A673 (cell line): ENCODE results near the gene SDK1. TPM values are rescaled to one million over a fixed set of nuclear protein-coding genes. Genes with fewer than 3 reads are reported as not detected.
A peak's percentile ranks its signal among the peaks of the same experiment; 100 is the strongest.

Experiments used
- Bru-seq: library from RNA; stranded (reverse); fragments of 400-500 nt; gene quantifications from one replicate; lab custom pipeline; 2021; lab: Mats Ljungman, UMichigan
- BruChase-seq, 2 experiments: library from RNA; stranded (reverse); fragments of 400-500 nt; gene quantifications; one replicate each; lab custom pipeline; 2021; lab: Mats Ljungman, UMichigan
- BruUV-seq: library from RNA; stranded (reverse); fragments of 400-500 nt; replicated peaks from 2 replicates; lab custom pipeline; 2021; lab: Mats Ljungman, UMichigan
- CTCF ChIA-PET: fragments of 300-600 bp; sonication (Branson Sonifier 250); formaldehyde crosslinking; loops from one replicate; lab custom pipeline; 2022; ENCODE audit warnings: antibody characterized with exemption; lab: Charles Lee
- POLR2A ChIA-PET: fragments of 300-600 bp; sonication (Branson Sonifier 250); formaldehyde crosslinking; loops from one replicate; lab custom pipeline; 2022; ENCODE audit warnings: antibody characterized with exemption; ENCODE audit not compliant: low non-redundant PET; lab: Charles Lee
- DNase-seq: peaks from one replicate; pipeline ENCODE4 v3.0.0-alpha.2; 2015; ENCODE audit warnings: low spot score
- H3K27ac ChIP-seq: fragments of 200-600 bp; sonication (generic); 2 replicates; pipeline ENCODE4 v1.5.1; 2016; ENCODE audit warnings: mixed run types, low read depth, mild to moderate bottlenecking, mixed read lengths, antibody characterized with exemption, low read length; ENCODE audit not compliant: poor library complexity, severe bottlenecking
- H3K27me3 ChIP-seq: fragments of 200-600 bp; sonication (generic); replicated peaks from 2 replicates; pipeline ENCODE4 v1.6.1; 2017; ENCODE audit warnings: mixed run types, low read depth, mild to moderate bottlenecking, mixed read lengths, antibody characterized with exemption, low read length; ENCODE audit not compliant: insufficient read depth, poor library complexity
- H3K36me3 ChIP-seq: fragments of 200-600 bp; sonication (generic); 2 replicates; pipeline ENCODE4 v1.6.1; 2016; ENCODE audit warnings: mixed run types, mild to moderate bottlenecking, mixed read lengths, antibody characterized with exemption, low read length; ENCODE audit not compliant: insufficient read depth, poor library complexity, severe bottlenecking
- H3K4me1 ChIP-seq: fragments of 200-600 bp; sonication (generic); 2 replicates; pipeline ENCODE4 v1.6.1; 2017; ENCODE audit warnings: mixed run types, mild to moderate bottlenecking, mixed read lengths, antibody characterized with exemption, low read length; ENCODE audit not compliant: insufficient read depth, poor library complexity, severe bottlenecking
- H3K4me3 ChIP-seq: fragments of 200-600 bp; sonication (generic); 2 replicates; pipeline ENCODE4 v1.5.1; 2016; ENCODE audit warnings: low read depth, mixed run types, mild to moderate bottlenecking, mixed read lengths, low read length; ENCODE audit not compliant: poor library complexity, severe bottlenecking
- H3K9me3 ChIP-seq: fragments of 200-600 bp; sonication (generic); 2 replicates; pipeline ENCODE4 v1.6.1; 2016; ENCODE audit warnings: mixed run types, low read depth, mild to moderate bottlenecking, mixed read lengths, antibody characterized with exemption, low read length; ENCODE audit not compliant: poor library complexity, severe bottlenecking
- EZH2 ChIP-seq: fragments of 200-600 bp; sonication (generic); IDR thresholded peaks from 2 replicates; pipeline ENCODE4 v1.6.1; 2017; ENCODE audit warnings: borderline replicate concordance, low read depth, mild to moderate bottlenecking, mixed read lengths, antibody characterized with exemption, low read length; ENCODE audit not compliant: poor library complexity, severe bottlenecking
- intact Hi-C: fragments of 100-400 bp; cut with micrococcal nuclease; formaldehyde crosslinking; loops from one replicate; pipeline ENCODE4 v1.10.0; 2022; ENCODE audit not compliant: unreplicated experiment
- long read RNA-seq: library from polyadenylated mRNA; stranded (forward); transcript quantifications from one replicate; pipeline ENCODE4 v2.0.0, GENCODE V29; 2022
- total RNA-seq: library from RNA; stranded (reverse); gene quantifications from 2 replicates; pipeline ENCODE4 v1.2.3, GENCODE V29; 2021
- TF ChIP-seq, protein P1 (sequence below): fragments of 300-800, 200-600 bp; sonication (generic); conservative IDR thresholded peaks from 2 replicates; pipeline ENCODE4 v1.5.1; 2017; ENCODE audit warnings: low read depth, mild to moderate bottlenecking, antibody characterized with exemption, low read length, moderate library complexity, mixed read lengths

The SDK1 gene, protein sequence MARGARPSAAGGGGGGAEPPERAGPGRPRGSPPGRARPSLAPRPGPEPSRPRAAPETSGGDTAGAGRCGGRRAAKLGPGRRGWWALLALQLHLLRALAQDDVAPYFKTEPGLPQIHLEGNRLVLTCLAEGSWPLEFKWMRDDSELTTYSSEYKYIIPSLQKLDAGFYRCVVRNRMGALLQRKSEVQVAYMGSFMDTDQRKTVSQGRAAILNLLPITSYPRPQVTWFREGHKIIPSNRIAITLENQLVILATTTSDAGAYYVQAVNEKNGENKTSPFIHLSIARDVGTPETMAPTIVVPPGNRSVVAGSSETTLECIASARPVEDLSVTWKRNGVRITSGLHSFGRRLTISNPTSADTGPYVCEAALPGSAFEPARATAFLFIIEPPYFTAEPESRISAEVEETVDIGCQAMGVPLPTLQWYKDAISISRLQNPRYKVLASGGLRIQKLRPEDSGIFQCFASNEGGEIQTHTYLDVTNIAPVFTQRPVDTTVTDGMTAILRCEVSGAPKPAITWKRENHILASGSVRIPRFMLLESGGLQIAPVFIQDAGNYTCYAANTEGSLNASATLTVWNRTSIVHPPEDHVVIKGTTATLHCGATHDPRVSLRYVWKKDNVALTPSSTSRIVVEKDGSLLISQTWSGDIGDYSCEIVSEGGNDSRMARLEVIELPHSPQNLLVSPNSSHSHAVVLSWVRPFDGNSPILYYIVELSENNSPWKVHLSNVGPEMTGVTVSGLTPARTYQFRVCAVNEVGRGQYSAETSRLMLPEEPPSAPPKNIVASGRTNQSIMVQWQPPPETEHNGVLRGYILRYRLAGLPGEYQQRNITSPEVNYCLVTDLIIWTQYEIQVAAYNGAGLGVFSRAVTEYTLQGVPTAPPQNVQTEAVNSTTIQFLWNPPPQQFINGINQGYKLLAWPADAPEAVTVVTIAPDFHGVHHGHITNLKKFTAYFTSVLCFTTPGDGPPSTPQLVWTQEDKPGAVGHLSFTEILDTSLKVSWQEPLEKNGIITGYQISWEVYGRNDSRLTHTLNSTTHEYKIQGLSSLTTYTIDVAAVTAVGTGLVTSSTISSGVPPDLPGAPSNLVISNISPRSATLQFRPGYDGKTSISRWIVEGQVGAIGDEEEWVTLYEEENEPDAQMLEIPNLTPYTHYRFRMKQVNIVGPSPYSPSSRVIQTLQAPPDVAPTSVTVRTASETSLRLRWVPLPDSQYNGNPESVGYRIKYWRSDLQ (N-terminal part only)
- total RNA-seq (14.7 and 17.0 TPM in 2 replicates), Bru-seq, nascent RNA (percentile 73 among the genes with signal in this experiment), BruChase-seq, experiment 1, labeled RNA remaining after a 2-hour chase (percentile 81 among the genes with signal in this experiment), BruChase-seq, experiment 2, labeled RNA remaining after a 6-hour chase (percentile 82 among the genes with signal in this experiment)
- long read RNA-seq, partial matches to known transcripts, result 6 of 11 reads
- long read RNA-seq, other reads (novel, unspliced or antisense), result 5 of 11 reads

DNA sequence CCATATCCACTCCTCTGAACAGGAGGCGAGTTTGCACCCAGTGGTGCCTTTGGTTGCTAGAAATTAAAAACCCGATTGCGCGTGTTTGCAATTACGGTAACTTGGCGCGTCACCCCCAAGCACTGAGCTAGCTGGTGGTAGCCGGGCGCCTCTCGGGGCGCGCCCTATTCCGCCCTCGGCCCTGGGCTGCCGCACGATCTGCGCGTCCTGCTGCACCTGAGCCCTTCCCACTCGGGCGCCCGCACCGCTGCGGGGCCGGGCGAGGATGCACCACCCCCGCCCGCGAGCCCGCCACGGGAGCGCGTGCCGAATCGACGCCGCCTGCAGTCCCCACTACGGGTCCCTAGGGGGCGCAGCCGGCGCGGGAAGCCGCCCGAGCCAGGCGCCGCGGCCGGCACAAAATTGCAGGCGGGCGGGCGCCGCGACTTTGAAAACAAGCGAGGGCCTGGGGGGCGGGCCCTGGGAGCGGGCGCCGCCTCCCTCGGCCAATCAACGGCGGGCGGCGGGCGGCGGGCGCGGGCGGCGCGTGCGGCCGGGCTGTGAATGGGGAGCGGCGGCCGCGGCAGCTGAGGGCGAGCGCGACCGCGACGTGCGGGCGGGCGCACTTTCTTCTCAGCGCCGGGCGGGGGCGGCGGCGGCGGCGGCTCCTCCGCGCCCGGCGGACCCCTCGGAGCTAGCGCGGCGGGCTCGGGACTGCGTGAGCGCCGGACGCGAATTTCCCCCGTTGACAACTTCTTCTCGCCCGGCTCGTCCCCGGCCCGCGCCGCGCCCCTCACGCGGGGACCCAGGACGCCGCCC lies at the start of gene SDK1:
TSS of gene SDK1 (plus strand) at position 602 of the 798 bp plus-strand sequence. CDS start 335 bp downstream, outside the sequence.
- intact Hi-C loops, result loop anchor here (2.0 to 10.0 kb wide), 2 partner anchors 374 to 596 kb away; no protein-coding TSS in a partner anchor
- CTCF ChIA-PET, result no interaction called here
- Histone ChIP-seq H3K27ac (peak within 1 kb of the TSS; percentile 24), H3K4me3 (peak within 1 kb of the TSS; percentile 63), H3K36me3 (no peaks in the 10 kb centered on the region), H3K9me3 (no peaks in the 10 kb centered on the region), H3K27me3 (peaks cover 30% of the 10 kb centered on the region), H3K4me1 (peaks cover 15% of the 10 kb centered on the region)
- POLR2A ChIA-PET, result no interaction called here
- DNase-seq, result peak; percentile 93
- TF ChIP-seq EZH2, result no peak
- TF ChIP-seq, protein P1, sequence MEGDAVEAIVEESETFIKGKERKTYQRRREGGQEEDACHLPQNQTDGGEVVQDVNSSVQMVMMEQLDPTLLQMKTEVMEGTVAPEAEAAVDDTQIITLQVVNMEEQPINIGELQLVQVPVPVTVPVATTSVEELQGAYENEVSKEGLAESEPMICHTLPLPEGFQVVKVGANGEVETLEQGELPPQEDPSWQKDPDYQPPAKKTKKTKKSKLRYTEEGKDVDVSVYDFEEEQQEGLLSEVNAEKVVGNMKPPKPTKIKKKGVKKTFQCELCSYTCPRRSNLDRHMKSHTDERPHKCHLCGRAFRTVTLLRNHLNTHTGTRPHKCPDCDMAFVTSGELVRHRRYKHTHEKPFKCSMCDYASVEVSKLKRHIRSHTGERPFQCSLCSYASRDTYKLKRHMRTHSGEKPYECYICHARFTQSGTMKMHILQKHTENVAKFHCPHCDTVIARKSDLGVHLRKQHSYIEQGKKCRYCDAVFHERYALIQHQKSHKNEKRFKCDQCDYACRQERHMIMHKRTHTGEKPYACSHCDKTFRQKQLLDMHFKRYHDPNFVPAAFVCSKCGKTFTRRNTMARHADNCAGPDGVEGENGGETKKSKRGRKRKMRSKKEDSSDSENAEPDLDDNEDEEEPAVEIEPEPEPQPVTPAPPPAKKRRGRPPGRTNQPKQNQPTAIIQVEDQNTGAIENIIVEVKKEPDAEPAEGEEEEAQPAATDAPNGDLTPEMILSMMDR, result peak; percentile 62
- no TSS peak for BruUV-seq

DNA sequence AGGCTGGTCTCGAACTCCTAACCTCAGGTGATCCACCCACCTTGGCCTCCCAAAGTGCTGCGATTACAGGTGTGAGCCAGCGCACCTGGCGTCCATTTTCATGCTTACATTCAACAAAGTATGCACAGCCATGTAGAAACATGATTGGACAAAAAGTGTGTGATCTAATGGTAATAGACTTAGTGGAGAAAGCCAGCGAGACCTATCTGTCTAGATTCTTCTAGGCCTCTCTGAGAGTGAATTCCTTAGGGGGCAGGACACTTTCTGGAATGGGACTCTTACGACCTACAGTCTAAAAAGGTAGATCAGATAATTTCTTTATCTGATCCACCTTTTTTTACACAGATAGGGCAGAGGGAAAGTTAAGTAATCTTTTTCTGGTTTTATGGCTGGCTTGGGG lies 46.3 kb upstream of the SDK1 start:
- no peak for DNase-seq
- intact Hi-C loops, result no loop called here
- no peak for TF ChIP-seq EZH2
- TF ChIP-seq, protein P1, result no peak
- Histone ChIP-seq H3K4me1 (no peaks in the 10 kb centered on the region), H3K9me3 (no peaks in the 10 kb centered on the region), H3K27me3 (no peaks in the 10 kb centered on the region), H3K27ac (no peak overlapping the region), H3K36me3 (no peaks in the 10 kb centered on the region), H3K4me3 (no peak overlapping the region)
- CTCF ChIA-PET, result no interaction called here
- POLR2A ChIA-PET, result no interaction called here
- BruUV-seq, result no TSS peak
